H1 (cell line): ENCODE results near the gene PHF3. TPM values are rescaled to one million over a fixed set of nuclear protein-coding genes. Genes with fewer than 3 reads are reported as not detected.

ENCODE experiments used
- CTCF ChIA-PET: fragments of 300-600 bp; sonication (Branson Sonifier 250); formaldehyde crosslinking; loops from one replicate; lab custom pipeline; 2021; ENCODE audit not compliant: partially characterized antibody; lab: Charles Lee
- POLR2A ChIA-PET: fragments of 300-600 bp; sonication (Branson Sonifier 250); formaldehyde crosslinking; loops from one replicate; lab custom pipeline; 2021; ENCODE audit warnings: inconsistent platforms; ENCODE audit not compliant: partially characterized antibody; lab: Charles Lee
- DNase-seq, 2 experiments: peaks; one replicate each; pipeline versions ENCODE4 v3.0.0 to v3.0.0-alpha.2; 2010 to 2022; ENCODE audit warnings: low spot score in 2 of 2, low read depth in 1 of 2, mixed read lengths in 1 of 2
- FAIRE-seq: peaks from 2 replicates; lab custom pipeline; 2011; peaks lifted over from hg19 to GRCh38; lab: Jason Lieb, UNC
- H2AFZ ChIP-seq: 2 replicates; pipeline ENCODE4 v1.8.1; 2012; ENCODE audit warnings: low read length, inconsistent platforms
- H2AK5ac ChIP-seq: 2 replicates; pipeline ENCODE4 v1.6.1; 2013; ENCODE audit warnings: low read depth, low read length
- H2BK120ac ChIP-seq: replicated peaks from 2 replicates; pipeline ENCODE3; 2013; ENCODE audit warnings: low read depth, low read length, inconsistent platforms
- H2BK12ac ChIP-seq: 2 replicates; pipeline ENCODE4 v1.6.1; 2013; ENCODE audit warnings: low read depth, low read length
- H2BK15ac ChIP-seq: 2 replicates; pipeline ENCODE4 v1.6.1; 2013; ENCODE audit warnings: low read length
- H2BK20ac ChIP-seq: 2 replicates; pipeline ENCODE4 v1.6.1; 2013; ENCODE audit warnings: low read length
- H2BK5ac ChIP-seq: 2 replicates; pipeline ENCODE4 v1.6.1; 2013; ENCODE audit warnings: low read depth, low read length
- H3K14ac ChIP-seq: 2 replicates; pipeline ENCODE4 v1.6.1; 2013; ENCODE audit warnings: inconsistent platforms; ENCODE audit not compliant: insufficient read length
- H3K18ac ChIP-seq: 2 replicates; pipeline ENCODE4 v1.6.1; 2013; ENCODE audit warnings: low read length; ENCODE audit errors: extremely low read depth
- H3K23ac ChIP-seq: 2 replicates; pipeline ENCODE4 v1.6.1; 2013; ENCODE audit warnings: inconsistent platforms; ENCODE audit not compliant: insufficient read length
- H3K23me2 ChIP-seq: 2 replicates; pipeline ENCODE4 v1.6.1; 2013; ENCODE audit warnings: low read depth, low read length
- H3K27ac ChIP-seq: 2 replicates; pipeline ENCODE4 v1.6.1; 2011; ENCODE audit warnings: low read depth, low read length, inconsistent platforms
- H3K27me3 ChIP-seq, 4 experiments: replicated peaks in 1 of 4; 1 replicate in 1 of 4; 2 replicates in 3 of 4; pipeline versions ENCODE4 v1.6.1 to v1.8.1; 2011 to 2013; ENCODE audit warnings: low read length in 3 of 4, mild to moderate bottlenecking in 3 of 4, inconsistent platforms in 2 of 4, mixed read lengths in 2 of 4, moderate library complexity in 1 of 4; ENCODE audit not compliant: control insufficient read depth in 3 of 4, insufficient read depth in 3 of 4; ENCODE audit errors: extremely low read depth in 1 of 4
- H3K36me3 ChIP-seq, 4 experiments: 2 replicates each; pipeline versions ENCODE4 v1.6.1 to v1.8.1; 2011 to 2013; ENCODE audit warnings: mild to moderate bottlenecking in 4 of 4, low read length in 3 of 4, moderate library complexity in 2 of 4, control low read depth in 1 of 4, inconsistent platforms in 1 of 4; ENCODE audit not compliant: insufficient read depth in 4 of 4, control insufficient read depth in 2 of 4
- H3K4ac ChIP-seq: replicated peaks from 2 replicates; pipeline ENCODE3; 2013; ENCODE audit warnings: low read length, low read depth, mixed read lengths, inconsistent platforms; ENCODE audit not compliant: insufficient read length
- H3K4me1 ChIP-seq, 4 experiments: replicated peaks in 1 of 4; 1 replicate in 1 of 4; 2 replicates in 3 of 4; pipeline versions ENCODE4 v1.6.1 to v1.8.1; 2011 to 2013; ENCODE audit warnings: low read length in 3 of 4, inconsistent platforms in 2 of 4, mixed read lengths in 1 of 4; ENCODE audit not compliant: insufficient read depth in 4 of 4, control insufficient read depth in 3 of 4
- H3K4me2 ChIP-seq, 2 experiments: 2 replicates each; pipeline versions ENCODE4 v1.6.1 to v1.8.1; 2011 to 2013; ENCODE audit warnings: low read depth in 2 of 2, low read length in 2 of 2, control low read depth in 1 of 2, inconsistent platforms in 1 of 2, mild to moderate bottlenecking in 1 of 2; ENCODE audit not compliant: insufficient read depth in 1 of 2
- H3K4me3 ChIP-seq, 4 experiments: fragments of 200-600, 300-600 bp in 1 of 4; sonication (generic), shearing (Covaris generic), sonication (Bioruptor Twin) in 1 of 4; 2 replicates each; pipeline versions ENCODE4 v1.5.1 to v1.8.1; 2011 to 2016; ENCODE audit warnings: low read length in 4 of 4, low read depth in 3 of 4, control low read depth in 2 of 4, inconsistent platforms in 2 of 4, mild to moderate bottlenecking in 2 of 4, mixed read lengths in 1 of 4, moderate library complexity in 1 of 4; ENCODE audit not compliant: insufficient read depth in 2 of 4; ENCODE audit errors: extremely low read depth in 1 of 4
- H3K56ac ChIP-seq: replicated peaks from 2 replicates; pipeline ENCODE3; 2013; ENCODE audit warnings: low read depth, mild to moderate bottlenecking, mixed read lengths, low read length, inconsistent platforms; ENCODE audit not compliant: insufficient read length
- H3K79me1 ChIP-seq: 2 replicates; pipeline ENCODE4 v1.6.1; 2013; ENCODE audit warnings: low read depth, low read length, control low read depth
- H3K79me2 ChIP-seq, 2 experiments: 2 replicates each; pipeline versions ENCODE4 v1.6.1 to v1.8.1; 2012 to 2013; ENCODE audit warnings: low read length in 2 of 2, mild to moderate bottlenecking in 2 of 2, inconsistent platforms in 1 of 2; ENCODE audit not compliant: insufficient read depth in 2 of 2, control insufficient read depth in 1 of 2
- H3K9ac ChIP-seq, 4 experiments: replicated peaks in 1 of 4; 1 replicate in 1 of 4; 2 replicates in 3 of 4; pipeline versions ENCODE4 v1.6.1 to v1.8.1; 2011 to 2013; ENCODE audit warnings: low read depth in 3 of 4, low read length in 3 of 4, control low read depth in 2 of 4, mild to moderate bottlenecking in 2 of 4, moderate library complexity in 2 of 4, inconsistent platforms in 1 of 4; ENCODE audit errors: extremely low read depth in 1 of 4
- H3K9me3 ChIP-seq, 2 experiments: 2 replicates each; pipeline versions ENCODE4 v1.6.1 to v1.8.1; 2012 to 2013; ENCODE audit warnings: mild to moderate bottlenecking in 2 of 2, moderate library complexity in 2 of 2, control low read depth in 1 of 2, inconsistent platforms in 1 of 2, low read depth in 1 of 2, low read length in 1 of 2, mixed read lengths in 1 of 2; ENCODE audit not compliant: insufficient read depth in 2 of 2
- H4K20me1 ChIP-seq, 2 experiments: replicated peaks in 1 of 2; 2 replicates each; pipeline versions ENCODE3 to v1.8.1; 2011 to 2013; ENCODE audit warnings: inconsistent platforms in 2 of 2, low read length in 2 of 2, mild to moderate bottlenecking in 1 of 2; ENCODE audit not compliant: insufficient read depth in 2 of 2, control insufficient read depth in 1 of 2
- H4K5ac ChIP-seq: 2 replicates; pipeline ENCODE4 v1.6.1; 2013; ENCODE audit warnings: low read length, low read depth, mixed read lengths, inconsistent platforms; ENCODE audit not compliant: insufficient read length
- H4K8ac ChIP-seq: 2 replicates; pipeline ENCODE4 v1.8.0; 2013; ENCODE audit warnings: mild to moderate bottlenecking, moderate library complexity, low read length, inconsistent platforms; ENCODE audit not compliant: insufficient read depth; ENCODE audit errors: extremely low read depth
- H4K91ac ChIP-seq: replicated peaks from 2 replicates; pipeline ENCODE3; 2013; ENCODE audit warnings: low read length, mixed read lengths, inconsistent platforms; ENCODE audit not compliant: insufficient read length
- BCL11A ChIP-seq, 2 experiments: IDR thresholded peaks; one replicate each; pipeline ENCODE4 v1.6.1; 2011; ENCODE audit warnings: low read depth in 2 of 2, low read length in 2 of 2, mild to moderate bottlenecking in 2 of 2
- CBX5 ChIP-seq: fragments of 300-800, 300-1000 bp; sonication (generic); IDR thresholded peaks from 2 replicates; pipeline ENCODE4 v1.7.1; 2016; ENCODE audit warnings: antibody characterized with exemption, low read length, low read depth
- CHD1 ChIP-seq: IDR thresholded peaks from 2 replicates; pipeline ENCODE4 v1.6.1; 2012; ENCODE audit warnings: low read depth, low read length, improper control_type of control experiment
- CHD2 ChIP-seq: IDR thresholded peaks from 2 replicates; pipeline ENCODE4 v1.6.1; 2012; ENCODE audit warnings: low read length, improper control_type of control experiment
- KDM1A ChIP-seq: fragments of 200-600, 300-600 bp; sonication (generic); IDR thresholded peaks from 2 replicates; pipeline ENCODE4 v1.7.1; 2016; ENCODE audit warnings: mild to moderate bottlenecking, low read length, borderline replicate concordance
- PHF8 ChIP-seq: fragments of 200-600 bp; sonication (generic); conservative IDR thresholded peaks from 2 replicates; pipeline ENCODE4 v1.7.1; 2012; ENCODE audit warnings: low read depth, mild to moderate bottlenecking, inconsistent platforms, low read length, moderate library complexity
- POLR2A ChIP-seq, 2 experiments: IDR thresholded peaks; 1 replicate in 1 of 2; 2 replicates in 1 of 2; pipeline ENCODE4 v1.6.1; 2011; ENCODE audit warnings: low read depth in 2 of 2, low read length in 2 of 2, mild to moderate bottlenecking in 2 of 2; ENCODE audit errors: control extremely low read depth in 1 of 2
- RAD21 ChIP-seq, 2 experiments: IDR thresholded peaks in 1 of 2; conservative IDR thresholded peaks in 1 of 2; 2 replicates each; pipeline ENCODE4 v1.6.1; 2011; ENCODE audit warnings: low read depth in 2 of 2, low read length in 2 of 2, improper control_type of control experiment in 1 of 2, inconsistent platforms in 1 of 2, mild to moderate bottlenecking in 1 of 2, moderate library complexity in 1 of 2
- RBBP5 ChIP-seq: IDR thresholded peaks from 2 replicates; pipeline ENCODE4 v1.7.1; 2012; ENCODE audit warnings: low read depth, mild to moderate bottlenecking, inconsistent platforms, low read length, moderate library complexity, borderline replicate concordance
- YY1 ChIP-seq: IDR thresholded peaks from 2 replicates; pipeline ENCODE4 v1.6.1; 2011; ENCODE audit warnings: low read depth, mild to moderate bottlenecking, low read length
- WGBS, 2 experiments: shearing (Covaris generic) in 1 of 2; methylation state at CpG; one replicate each; pipeline versions ENCODE4 v1.1.6 to v1.1.7; 2013 to 2015; ENCODE audit warnings: low lambda C conversion rate in 2 of 2, mixed read lengths in 2 of 2, inconsistent platforms in 1 of 2, low coverage in 1 of 2, missing lambda C conversion rate in 1 of 2; ENCODE audit not compliant: insufficient replicate concordance in 2 of 2, insufficient coverage in 1 of 2, insufficient read length in 1 of 2; ENCODE audit errors: extremely low coverage in 1 of 2, missing lambda C conversion rate in 1 of 2; 5-methylcytosine and 5-hydroxymethylcytosine counted together
- polyA plus RNA-seq, 7 experiments: library from polyadenylated mRNA; depleted of rRNA in 3 of 7; stranded (reverse) in 5 of 7; unstranded in 2 of 7; fragments of >200 nt in 5 of 7; fragments of 200-250 nt in 2 of 7; gene quantifications; 1 replicate in 5 of 7; 2 replicates in 1 of 7; 4 replicates in 1 of 7; pipeline versions ENCODE4 v1.2.1 to v1.2.3, GENCODE V29; 2011 to 2013; ENCODE audit warnings: missing spikeins in 2 of 7, mixed read lengths in 2 of 7
- total RNA-seq: library from RNA; stranded (reverse); fragmentation: NEBNext Ultra II Directional; extraction: Animal tissue kit (Norgen Biotek cat#: 25700); gene quantifications from 2 replicates; pipeline ENCODE4 v1.2.1, GENCODE V29; 2021

PHF3 gene
- total and polyA plus RNA-seq, 2 of the 8 experiments (the other 6 are each of a cell fraction or from before 2014, with no cell fraction given), result 10.1 to 69.3 TPM

- WGBS, 2 experiments, result 54% methylated on average over 1 of the region's 1 CpG; no CpG with 5 or more reads in 1 of the 2 experiments
- no peak for FAIRE-seq
- Histone ChIP-seq H3K4me2 (no peak overlapping the region), H3K56ac (no peak overlapping the region), H3K79me1 (no peaks in the 10 kb centered on the region), H4K8ac (no peak overlapping the region)
- TF ChIP-seq BCL11A (IDR thresholded peaks at IDR 0.05; ENCODE audit: low read depth in 2 of 2, low read length in 2 of 2) (no peak), PHF8 (no peak), POLR2A (IDR thresholded peaks at IDR 0.05; ENCODE audit: control extremely low read depth in 1 of 2, low read depth in 2 of 2, low read length in 2 of 2) (no peak), CHD1 (no peak), KDM1A (no peak), RAD21 (IDR thresholded peaks at IDR 0.05 in 1 of 2, conservative IDR thresholded peaks at IDR 0.05 in 1 of 2; ENCODE audit: low read depth in 2 of 2, low read length in 2 of 2) (no peak), CBX5 (no peak), RBBP5 (no peak), YY1 (no peak), CHD2 (no peak)
- TF ChIP-seq, all 59 proteins: peak for 0
- H3K4me3 ChIP-seq, result no peak overlapping the region
- no peaks in the 10 kb centered on the region for H3K79me2 ChIP-seq
- H3K27me3 ChIP-seq, result no peaks in the 10 kb centered on the region
- H2AK5ac ChIP-seq, result no peak overlapping the region
- no peak overlapping the region for H3K23ac ChIP-seq
- no peak overlapping the region for H2BK15ac ChIP-seq
- H2AFZ ChIP-seq, result no peak overlapping the region
- no peaks in the 10 kb centered on the region for H4K20me1 ChIP-seq
- H3K27ac ChIP-seq, result no peak overlapping the region
- H4K5ac ChIP-seq, result no peak overlapping the region
- ChIA-PET CTCF (interaction anchor here (1.0 kb wide), 1 partner anchor 12 kb away, joined by 4 read pairs; no protein-coding TSS in a partner anchor), POLR2A (no interaction called here)
- H2BK5ac ChIP-seq, result no peak overlapping the region
- H3K14ac ChIP-seq, result no peak overlapping the region
- no peak overlapping the region for H3K18ac ChIP-seq
- H2BK12ac ChIP-seq, result no peak overlapping the region
- DNase-seq, result no peak
- no peak overlapping the region for H2BK20ac ChIP-seq
- no peaks in the 10 kb centered on the region for H3K23me2 ChIP-seq
- no peak overlapping the region for H3K4ac ChIP-seq
- H3K4me1 ChIP-seq, result no peaks in the 10 kb centered on the region
- H2BK120ac ChIP-seq, result no peak overlapping the region
- H3K36me3 ChIP-seq, result no peaks in the 10 kb centered on the region
- H3K9me3 ChIP-seq, result 0 out of 4 replicates have a peak, but pooled peaks cover 3 to 7% of the 10 kb centered on the region in 2 experiments
- no peak overlapping the region for H3K9ac ChIP-seq
- H4K91ac ChIP-seq, result no peak overlapping the region
Observed at GRCh38 chr6:63757826-63758225, 122.2 kb downstream of the PHF3 start.
